ENCODE measurements around the gene PDGFB. TPM values are rescaled to one million over a fixed set of nuclear protein-coding genes. Genes with fewer than 3 reads are reported as not detected.

Gene PDGFB
- total and polyA plus RNA-seq, 9 of the 15 experiments (the other 6 are each of a cell fraction or from before 2014, with no cell fraction given), result 0.07 to 4.0 (median 0.48) TPM; not detected in 1

DNA sequence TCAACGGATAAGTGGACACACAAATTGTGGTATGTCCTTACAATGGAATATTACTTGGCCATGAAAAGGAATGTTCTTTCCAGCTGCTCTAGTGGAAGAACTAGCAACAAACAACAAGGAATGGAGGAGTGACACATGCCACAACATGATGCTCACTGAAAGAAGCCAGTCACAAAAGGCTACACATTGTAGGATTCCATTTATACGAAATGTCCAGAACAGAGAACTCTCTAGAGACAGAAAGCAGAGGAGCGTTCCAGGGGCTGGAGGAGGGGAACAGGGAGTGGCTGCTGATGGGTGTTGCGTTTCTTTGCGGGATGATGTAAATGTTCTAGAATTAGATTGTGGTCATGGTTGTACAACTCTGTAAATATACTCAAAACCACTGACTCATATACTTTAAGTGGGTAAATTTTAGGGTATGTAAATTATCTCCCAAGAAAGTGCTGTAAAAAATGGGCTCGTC, 32.4 kb upstream of the PDGFB start (continued):
- TF ChIP-seq, protein P1, sequence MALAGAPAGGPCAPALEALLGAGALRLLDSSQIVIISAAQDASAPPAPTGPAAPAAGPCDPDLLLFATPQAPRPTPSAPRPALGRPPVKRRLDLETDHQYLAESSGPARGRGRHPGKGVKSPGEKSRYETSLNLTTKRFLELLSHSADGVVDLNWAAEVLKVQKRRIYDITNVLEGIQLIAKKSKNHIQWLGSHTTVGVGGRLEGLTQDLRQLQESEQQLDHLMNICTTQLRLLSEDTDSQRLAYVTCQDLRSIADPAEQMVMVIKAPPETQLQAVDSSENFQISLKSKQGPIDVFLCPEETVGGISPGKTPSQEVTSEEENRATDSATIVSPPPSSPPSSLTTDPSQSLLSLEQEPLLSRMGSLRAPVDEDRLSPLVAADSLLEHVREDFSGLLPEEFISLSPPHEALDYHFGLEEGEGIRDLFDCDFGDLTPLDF (CRISPR knock-in tag; IDR thresholded peaks at IDR 0.05), result no peak
- TF ChIP-seq SMARCC2 (IDR thresholded peaks at IDR 0.05; ENCODE audit: low read depth) (no peak), DACH1 (IDR thresholded peaks at IDR 0.05; ENCODE audit: partially characterized antibody) (no peak), ZNF780A (CRISPR knock-in tag; IDR thresholded peaks at IDR 0.05) (no peak), KDM1A (IDR thresholded peaks at IDR 0.05) (peak; percentile 62 to 82; a peak in 3 of 4 replicates), POLR2AphosphoS5 (IDR thresholded peaks at IDR 0.05; ENCODE audit: control insufficient read depth, insufficient read depth, low read depth, low read length) (no peak), NR1H2 (CRISPR knock-in tag; IDR thresholded peaks at IDR 0.05) (no peak), NFYB (IDR thresholded peaks at IDR 0.05; ENCODE audit: extremely low read depth, insufficient read length) (no peak), TGIF2 (CRISPR knock-in tag; IDR thresholded peaks at IDR 0.05) (no peak), NFIC (IDR thresholded peaks at IDR 0.05) (no peak), HDAC2 (IDR thresholded peaks at IDR 0.05) (peak; percentile 38; the same call in 1 of the 2 replicates), ADNP (tag; IDR thresholded peaks at IDR 0.05) (peak; percentile 60), RHOXF2B (CRISPR knock-in tag; conservative IDR thresholded peaks at IDR 0.05) (no peak), MCM2 (IDR thresholded peaks at IDR 0.05; ENCODE audit: low read depth) (no peak), CHD2 (IDR thresholded peaks at IDR 0.05; ENCODE audit: low read depth, low read length) (no peak), CBX3 (IDR thresholded peaks at IDR 0.05; ENCODE audit: borderline replicate concordance in 1 of 2, low read length in 2 of 2) (peak in 1 of 2 experiments; percentile 89; a peak in 2 of 3 replicates), MAFG (tag; conservative IDR thresholded peaks at IDR 0.05) (no peak), ZBTB7A (IDR thresholded peaks at IDR 0.05; ENCODE audit: borderline replicate concordance, control insufficient read depth, low read depth, low read length) (no peak), ZNF134 (CRISPR knock-in tag; conservative IDR thresholded peaks at IDR 0.05) (no peak), ZNF696 (CRISPR knock-in tag; conservative IDR thresholded peaks at IDR 0.05) (no peak), SP1 (CRISPR knock-in tag; IDR thresholded peaks at IDR 0.05) (no peak), PHTF2 (CRISPR knock-in tag; IDR thresholded peaks at IDR 0.05) (no peak), NRF1 (conservative IDR thresholded peaks at IDR 0.05 in 1 of 2, IDR thresholded peaks at IDR 0.05 in 1 of 2) (no peak), FIP1L1 (IDR thresholded peaks at IDR 0.05; ENCODE audit: low read depth, low read length, poor library complexity, severe bottlenecking) (no peak), RBM34 (IDR thresholded peaks at IDR 0.05; ENCODE audit: borderline replicate concordance, insufficient read depth, low read length) (no peak), XRCC3 (IDR thresholded peaks at IDR 0.05) (no peak), ZNF316 (IDR thresholded peaks at IDR 0.05) (no peak), SAFB2 (IDR thresholded peaks at IDR 0.05; ENCODE audit: borderline replicate concordance, low read depth, low read length, severe bottlenecking) (no peak)
- TF ChIP-seq, protein P2, sequence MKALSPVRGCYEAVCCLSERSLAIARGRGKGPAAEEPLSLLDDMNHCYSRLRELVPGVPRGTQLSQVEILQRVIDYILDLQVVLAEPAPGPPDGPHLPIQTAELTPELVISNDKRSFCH (CRISPR knock-in tag; IDR thresholded peaks at IDR 0.05), result no peak
- TF ChIP-seq, protein P2 (tag; IDR thresholded peaks at IDR 0.05), result no peak
- TF ChIP-seq, protein P3, sequence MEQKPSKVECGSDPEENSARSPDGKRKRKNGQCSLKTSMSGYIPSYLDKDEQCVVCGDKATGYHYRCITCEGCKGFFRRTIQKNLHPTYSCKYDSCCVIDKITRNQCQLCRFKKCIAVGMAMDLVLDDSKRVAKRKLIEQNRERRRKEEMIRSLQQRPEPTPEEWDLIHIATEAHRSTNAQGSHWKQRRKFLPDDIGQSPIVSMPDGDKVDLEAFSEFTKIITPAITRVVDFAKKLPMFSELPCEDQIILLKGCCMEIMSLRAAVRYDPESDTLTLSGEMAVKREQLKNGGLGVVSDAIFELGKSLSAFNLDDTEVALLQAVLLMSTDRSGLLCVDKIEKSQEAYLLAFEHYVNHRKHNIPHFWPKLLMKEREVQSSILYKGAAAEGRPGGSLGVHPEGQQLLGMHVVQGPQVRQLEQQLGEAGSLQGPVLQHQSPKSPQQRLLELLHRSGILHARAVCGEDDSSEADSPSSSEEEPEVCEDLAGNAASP (IDR thresholded peaks at IDR 0.05), result no peak

Measured in K562 (cell line).